Erythroblast (primary cell): Measurements from ENCODE around the gene RPS6KA5.

Source experiments
- GATA1 ChIP-seq: IDR thresholded peaks from 2 replicates; pipeline ENCODE4 v1.6.1; 2011; ENCODE audit warnings: low read depth, mild to moderate bottlenecking, control low read depth, low read length, moderate library complexity
- POLR2A ChIP-seq: IDR thresholded peaks from 2 replicates; pipeline ENCODE4 v1.6.1; 2011; ENCODE audit warnings: mild to moderate bottlenecking, low read length

DNA sequence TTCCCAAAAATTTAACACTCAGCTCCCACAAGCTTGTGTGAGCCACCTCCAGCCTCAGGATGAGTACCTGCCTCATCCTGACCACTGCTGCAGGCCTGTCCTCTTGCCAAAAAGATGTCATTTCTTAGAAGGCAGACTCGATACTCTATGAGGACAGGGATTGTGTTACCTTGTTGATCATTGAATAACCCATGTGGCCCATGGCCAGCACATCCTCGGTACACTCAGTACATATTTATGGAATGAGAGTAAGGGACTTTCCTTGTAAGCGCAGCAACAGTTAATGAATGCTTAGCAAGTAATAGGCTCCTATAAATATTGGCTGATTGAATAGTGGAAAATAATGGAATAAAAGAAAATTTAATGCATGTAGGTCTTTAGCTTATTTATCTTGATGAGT lies 38.1 kb upstream of the RPS6KA5 start:
- TF ChIP-seq POLR2A (no peak), GATA1 (no peak)
